H9 (cell line): ENCODE measurements around the gene NCAM1. TPM values are rescaled to one million over a fixed set of nuclear protein-coding genes. Genes with fewer than 3 reads are reported as not detected.

Experiments used
- DNase-seq: peaks from one replicate; pipeline ENCODE4 v3.0.0-alpha.2; 2017
- H2AFZ ChIP-seq: one replicate; pipeline ENCODE4 v1.6.1; 2013; ENCODE audit warnings: mild to moderate bottlenecking, low read length, control low read depth, moderate library complexity
- H2AK5ac ChIP-seq: 2 replicates; pipeline ENCODE4 v1.6.1; 2013; ENCODE audit warnings: low read length, control low read depth, mixed read lengths; ENCODE audit not compliant: insufficient read length
- H2BK120ac ChIP-seq: one replicate; pipeline ENCODE4 v1.6.1; 2013; ENCODE audit warnings: low read depth, mild to moderate bottlenecking, low read length, control low read depth, inconsistent platforms; ENCODE audit not compliant: poor library complexity, severe bottlenecking
- H2BK12ac ChIP-seq: 2 replicates; pipeline ENCODE4 v1.6.1; 2013; ENCODE audit warnings: low read length, control low read depth, mixed read lengths, low read depth; ENCODE audit not compliant: insufficient read length
- H2BK15ac ChIP-seq: 2 replicates; pipeline ENCODE4 v1.6.1; 2013; ENCODE audit warnings: low read depth, low read length, control low read depth
- H2BK20ac ChIP-seq: one replicate; pipeline ENCODE4 v1.6.1; 2013; ENCODE audit warnings: low read depth, mild to moderate bottlenecking, low read length, control low read depth, inconsistent platforms; ENCODE audit not compliant: poor library complexity, severe bottlenecking
- H2BK5ac ChIP-seq: 2 replicates; pipeline ENCODE4 v1.6.1; 2013; ENCODE audit warnings: low read length, control low read depth, mixed read lengths; ENCODE audit not compliant: insufficient read length
- H3K14ac ChIP-seq: 2 replicates; pipeline ENCODE4 v1.6.1; 2013; ENCODE audit warnings: low read length, control low read depth; ENCODE audit not compliant: insufficient read depth
- H3K18ac ChIP-seq: 2 replicates; pipeline ENCODE4 v1.6.1; 2013; ENCODE audit warnings: low read depth, mild to moderate bottlenecking, mixed read lengths, low read length, control low read depth; ENCODE audit not compliant: insufficient read length
- H3K23ac ChIP-seq: 2 replicates; pipeline ENCODE4 v1.6.1; 2013; ENCODE audit warnings: low read length, control low read depth, mixed read lengths, low read depth; ENCODE audit not compliant: insufficient read length
- H3K23me2 ChIP-seq: 2 replicates; pipeline ENCODE4 v1.6.1; 2013; ENCODE audit warnings: low read depth, mild to moderate bottlenecking, mixed read lengths, low read length, control low read depth; ENCODE audit not compliant: insufficient read length, poor library complexity, severe bottlenecking
- H3K27ac ChIP-seq: 2 replicates; pipeline ENCODE4 v1.5.1; 2013; ENCODE audit warnings: low read length, control low read depth, mixed read lengths, low read depth; ENCODE audit not compliant: insufficient read length
- H3K27me3 ChIP-seq: 2 replicates; pipeline ENCODE4 v1.6.1; 2013; ENCODE audit warnings: low read length, control low read depth, inconsistent platforms; ENCODE audit not compliant: insufficient read depth
- H3K4ac ChIP-seq: 2 replicates; pipeline ENCODE4 v1.6.1; 2013; ENCODE audit warnings: low read depth, mild to moderate bottlenecking, control low read depth, inconsistent platforms, low read length, moderate library complexity
- H3K4me1 ChIP-seq: 2 replicates; pipeline ENCODE4 v1.6.1; 2013; ENCODE audit warnings: low read length, control low read depth, inconsistent platforms; ENCODE audit not compliant: insufficient read depth
- H3K4me2 ChIP-seq: 2 replicates; pipeline ENCODE4 v1.6.1; 2013; ENCODE audit warnings: low read length, control low read depth, mixed read lengths; ENCODE audit not compliant: insufficient read length, insufficient read depth
- H3K56ac ChIP-seq: 2 replicates; pipeline ENCODE4 v1.6.1; 2013; ENCODE audit warnings: low read depth, mild to moderate bottlenecking, mixed read lengths, low read length, control low read depth; ENCODE audit not compliant: insufficient read length
- H3K79me1 ChIP-seq: 2 replicates; pipeline ENCODE4 v1.6.1; 2013; ENCODE audit warnings: low read depth, mild to moderate bottlenecking, moderate library complexity, low read length, control low read depth, inconsistent platforms; ENCODE audit not compliant: insufficient read depth, poor library complexity, severe bottlenecking
- H3K79me2 ChIP-seq: 2 replicates; pipeline ENCODE4 v1.6.1; 2013; ENCODE audit warnings: low read length, control low read depth, inconsistent platforms; ENCODE audit not compliant: insufficient read depth
- H3K9ac ChIP-seq: 2 replicates; pipeline ENCODE4 v1.6.1; 2013; ENCODE audit warnings: low read length, control low read depth, mixed read lengths; ENCODE audit not compliant: insufficient read length; ENCODE audit errors: extremely low read depth
- H3K9me3 ChIP-seq: one replicate; pipeline ENCODE4 v1.6.1; 2013; ENCODE audit warnings: low read depth, low read length, inconsistent platforms; ENCODE audit not compliant: control insufficient read depth
- H3T11ph ChIP-seq: one replicate; pipeline ENCODE4 v1.6.1; 2013; ENCODE audit warnings: mild to moderate bottlenecking, low read length, control low read depth, inconsistent platforms
- H4K20me1 ChIP-seq: one replicate; pipeline ENCODE4 v1.6.1; 2013; ENCODE audit not compliant: control insufficient read depth, insufficient read length, insufficient read depth
- H4K5ac ChIP-seq: 2 replicates; pipeline ENCODE4 v1.6.1; 2013; ENCODE audit warnings: low read depth, mild to moderate bottlenecking, mixed read lengths, low read length, control low read depth; ENCODE audit not compliant: insufficient read length
- H4K8ac ChIP-seq: replicated peaks from 2 replicates; pipeline ENCODE4 v1.6.1; 2013; ENCODE audit warnings: low read length, control low read depth, mixed read lengths, low read depth; ENCODE audit not compliant: insufficient read length
- H4K91ac ChIP-seq: 2 replicates; pipeline ENCODE4 v1.6.1; 2013; ENCODE audit warnings: low read depth, mild to moderate bottlenecking, moderate library complexity, mixed read lengths, low read length, control low read depth; ENCODE audit not compliant: insufficient read length
- H3K27ac Mint-ChIP-seq, 3 experiments: 2 replicates in 2 of 3; 3 replicates in 1 of 3; pipeline ENCODE4 v1.8.0; 2020 to 2021; ENCODE audit warnings: mixed read lengths in 3 of 3, mild to moderate bottlenecking in 1 of 3, moderate library complexity in 1 of 3
- H3K27me3 Mint-ChIP-seq: 2 replicates; pipeline ENCODE4 v1.8.0; 2021; ENCODE audit warnings: low read depth, mild to moderate bottlenecking, moderate library complexity, mixed read lengths
- H3K36me3 Mint-ChIP-seq, 3 experiments: 2 replicates in 2 of 3; 3 replicates in 1 of 3; pipeline ENCODE4 v1.8.0; 2020 to 2021; ENCODE audit warnings: low read depth in 3 of 3, mixed read lengths in 3 of 3; ENCODE audit not compliant: insufficient read depth in 1 of 3
- H3K4me1 Mint-ChIP-seq, 2 experiments: 2 replicates each; pipeline ENCODE4 v1.8.0; 2020; ENCODE audit warnings: mixed read lengths in 2 of 2
- H3K4me3 Mint-ChIP-seq, 2 experiments: 2 replicates in 1 of 2; 3 replicates in 1 of 2; pipeline ENCODE4 v1.8.0; 2020 to 2021; ENCODE audit warnings: mild to moderate bottlenecking in 2 of 2, mixed read lengths in 2 of 2, moderate library complexity in 1 of 2
- H3K9me3 Mint-ChIP-seq, 2 experiments: 2 replicates in 1 of 2; 3 replicates in 1 of 2; pipeline ENCODE4 v1.8.0; 2020; ENCODE audit warnings: mild to moderate bottlenecking in 2 of 2, mixed read lengths in 2 of 2, moderate library complexity in 1 of 2
- WGBS: extraction: QIAGEN DNeasy Blood & Tissue Kit; methylation state at CpG from one replicate; pipeline ENCODE4 v1.1.7; 2013; ENCODE audit warnings: missing lambda C conversion rate, low lambda C conversion rate, mixed read lengths; ENCODE audit not compliant: insufficient read length; ENCODE audit errors: extremely low coverage; 5-methylcytosine and 5-hydroxymethylcytosine counted together
- total RNA-seq: library from RNA; stranded (reverse); gene quantifications from 2 replicates; pipeline ENCODE4 v1.2.1, GENCODE V29; 2021
- TF ChIP-seq, protein P1 (sequence below): fragments of 200-600 bp; sonication (generic); conservative IDR thresholded peaks from 3 replicates; pipeline ENCODE4 v1.8.0; 2021; ENCODE audit warnings: antibody characterized with exemption, mild to moderate bottlenecking

NCAM1 gene
- total RNA-seq, 1 experiment from 2014 or later, result 2.5 TPM

GRCh38 chr11:113173126-113173525 lies 211.9 kb downstream of the NCAM1 start:
- no peak overlapping the region for H3K23ac ChIP-seq
- TF ChIP-seq, protein P1, sequence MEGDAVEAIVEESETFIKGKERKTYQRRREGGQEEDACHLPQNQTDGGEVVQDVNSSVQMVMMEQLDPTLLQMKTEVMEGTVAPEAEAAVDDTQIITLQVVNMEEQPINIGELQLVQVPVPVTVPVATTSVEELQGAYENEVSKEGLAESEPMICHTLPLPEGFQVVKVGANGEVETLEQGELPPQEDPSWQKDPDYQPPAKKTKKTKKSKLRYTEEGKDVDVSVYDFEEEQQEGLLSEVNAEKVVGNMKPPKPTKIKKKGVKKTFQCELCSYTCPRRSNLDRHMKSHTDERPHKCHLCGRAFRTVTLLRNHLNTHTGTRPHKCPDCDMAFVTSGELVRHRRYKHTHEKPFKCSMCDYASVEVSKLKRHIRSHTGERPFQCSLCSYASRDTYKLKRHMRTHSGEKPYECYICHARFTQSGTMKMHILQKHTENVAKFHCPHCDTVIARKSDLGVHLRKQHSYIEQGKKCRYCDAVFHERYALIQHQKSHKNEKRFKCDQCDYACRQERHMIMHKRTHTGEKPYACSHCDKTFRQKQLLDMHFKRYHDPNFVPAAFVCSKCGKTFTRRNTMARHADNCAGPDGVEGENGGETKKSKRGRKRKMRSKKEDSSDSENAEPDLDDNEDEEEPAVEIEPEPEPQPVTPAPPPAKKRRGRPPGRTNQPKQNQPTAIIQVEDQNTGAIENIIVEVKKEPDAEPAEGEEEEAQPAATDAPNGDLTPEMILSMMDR, result no peak
- DNase-seq, result no peak
- H3K14ac ChIP-seq, result no peak overlapping the region
- H3K4me3 Mint-ChIP-seq, result no peak overlapping the region
- no peaks in the 10 kb centered on the region for H4K20me1 ChIP-seq
- H2AK5ac ChIP-seq, result no peak overlapping the region
- no peak overlapping the region for H3K56ac ChIP-seq
- no peak overlapping the region for H3K9ac ChIP-seq
- no peak overlapping the region for H2BK20ac ChIP-seq
- no peak overlapping the region for H4K91ac ChIP-seq
- H2AFZ ChIP-seq, result no peak overlapping the region
- H3K4me1 ChIP-seq, result no peaks in the 10 kb centered on the region
- H2BK5ac ChIP-seq, result no peak overlapping the region
- H3K18ac ChIP-seq, result no peak overlapping the region
- no CpG with 5 or more reads among the region's 4 CpGs for WGBS
- H3K36me3 Mint-ChIP-seq, result no peaks in the 10 kb centered on the region
- no peaks in the 10 kb centered on the region for H3K79me2 ChIP-seq
- H2BK15ac ChIP-seq, result no peak overlapping the region
- no peak overlapping the region for H3K4ac ChIP-seq
- H4K5ac ChIP-seq, result no peak overlapping the region
- no peaks in the 10 kb centered on the region for H3K9me3 ChIP-seq
- H3K27ac ChIP-seq, result no peak overlapping the region
- H3K4me1 Mint-ChIP-seq, result peaks cover 5 to 13% of the 10 kb centered on the region in 2 experiments; a peak in 3 of 4 replicates
- H2BK12ac ChIP-seq, result no peak overlapping the region
- no peak overlapping the region for H3T11ph ChIP-seq
- H3K23me2 ChIP-seq, result no peaks in the 10 kb centered on the region
- H3K4me2 ChIP-seq, result no peak overlapping the region
- no peak overlapping the region for H4K8ac ChIP-seq
- no peak overlapping the region for H2BK120ac ChIP-seq
- H3K27me3 Mint-ChIP-seq, result no peaks in the 10 kb centered on the region; the same call in 1 of the 2 replicates
- H3K27ac Mint-ChIP-seq, result no peak overlapping the region
- no peaks in the 10 kb centered on the region for H3K27me3 ChIP-seq
- H3K9me3 Mint-ChIP-seq, result no peaks in the 10 kb centered on the region
- H3K79me1 ChIP-seq, result no peaks in the 10 kb centered on the region
